Measurements from ENCODE around the gene NKIRAS1.

DNA sequence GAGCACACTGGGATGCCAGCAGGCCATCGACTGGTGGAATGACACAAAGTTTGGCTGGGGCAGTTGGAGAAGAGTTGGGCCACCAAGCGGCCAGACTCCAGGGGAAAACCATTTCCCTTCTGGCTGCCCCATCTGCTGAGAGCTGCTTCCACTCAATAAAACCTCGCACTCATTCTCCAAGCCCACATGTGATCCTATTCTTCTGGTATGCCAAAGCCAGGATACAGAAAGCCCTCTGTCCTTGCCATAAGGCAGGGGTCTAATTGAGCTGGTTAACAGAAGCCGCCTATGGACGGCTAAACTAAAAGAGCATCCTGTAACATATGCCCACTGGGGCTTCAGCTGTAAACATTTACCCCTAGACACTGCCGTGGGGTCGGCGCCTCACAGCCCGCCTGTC, 55.1 kb downstream of the NKIRAS1 start:
- TF ChIP-seq, protein P1, sequence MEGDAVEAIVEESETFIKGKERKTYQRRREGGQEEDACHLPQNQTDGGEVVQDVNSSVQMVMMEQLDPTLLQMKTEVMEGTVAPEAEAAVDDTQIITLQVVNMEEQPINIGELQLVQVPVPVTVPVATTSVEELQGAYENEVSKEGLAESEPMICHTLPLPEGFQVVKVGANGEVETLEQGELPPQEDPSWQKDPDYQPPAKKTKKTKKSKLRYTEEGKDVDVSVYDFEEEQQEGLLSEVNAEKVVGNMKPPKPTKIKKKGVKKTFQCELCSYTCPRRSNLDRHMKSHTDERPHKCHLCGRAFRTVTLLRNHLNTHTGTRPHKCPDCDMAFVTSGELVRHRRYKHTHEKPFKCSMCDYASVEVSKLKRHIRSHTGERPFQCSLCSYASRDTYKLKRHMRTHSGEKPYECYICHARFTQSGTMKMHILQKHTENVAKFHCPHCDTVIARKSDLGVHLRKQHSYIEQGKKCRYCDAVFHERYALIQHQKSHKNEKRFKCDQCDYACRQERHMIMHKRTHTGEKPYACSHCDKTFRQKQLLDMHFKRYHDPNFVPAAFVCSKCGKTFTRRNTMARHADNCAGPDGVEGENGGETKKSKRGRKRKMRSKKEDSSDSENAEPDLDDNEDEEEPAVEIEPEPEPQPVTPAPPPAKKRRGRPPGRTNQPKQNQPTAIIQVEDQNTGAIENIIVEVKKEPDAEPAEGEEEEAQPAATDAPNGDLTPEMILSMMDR (IDR thresholded peaks at IDR 0.05; ENCODE audit: insufficient read depth, low read length, poor library complexity, severe bottlenecking): no peak
- no peak for TF ChIP-seq EZH2phosphoT487 (conservative IDR thresholded peaks at IDR 0.05; ENCODE audit: low read length)
